Activated naive CD4-positive, alpha-beta T cell treated with anti-CD3 and anti-CD28 coated beads, Interleukin-2, amount 50 U/mL, for 72 hours (primary cell): ENCODE data around the gene NHSL2. TPM values are rescaled to one million over a fixed set of nuclear protein-coding genes. Genes with fewer than 3 reads are reported as not detected.
A peak's percentile ranks its signal among the peaks of the same experiment; 100 is the strongest.

Experiments used
- ATAC-seq, 2 donors: fragments of 150-1000 bp; cut with Tn5 transposase; 2 replicates each; pipeline ENCODE4 v1.10.0; 2021; ENCODE audit warnings: mild to moderate bottlenecking in 2 of 2, moderate library complexity in 2 of 2
- DNase-seq, 2 donors: peaks; one replicate each; pipeline ENCODE4 v3.0.0; 2021 to 2022; ENCODE audit warnings: low spot score in 2 of 2
- H3K27ac Mint-ChIP-seq, 2 donors: one replicate each; pipeline ENCODE4 v1.8.0; 2022; ENCODE audit warnings: mild to moderate bottlenecking in 2 of 2, mixed read lengths in 2 of 2
- H3K36me3 Mint-ChIP-seq, 2 donors: one replicate each; pipeline ENCODE4 v1.8.0; 2022; ENCODE audit warnings: mixed read lengths in 2 of 2
- H3K9me3 Mint-ChIP-seq, 2 donors: one replicate each; pipeline ENCODE4 v1.8.0; 2022; ENCODE audit warnings: mixed read lengths in 2 of 2
- total RNA-seq, 2 donors: library from RNA; stranded (reverse); gene quantifications; one replicate each; pipeline ENCODE4 v1.2.3, GENCODE V29; 2022

The NHSL2 gene
- total RNA-seq, 2 donors from 2014 or later, result 0.05 to 0.19 TPM

- Mint-ChIP-seq H3K9me3 (no peaks in the 10 kb centered on the region), H3K36me3 (no peaks in the 10 kb centered on the region), H3K27ac (no peak overlapping the region)
- DNase-seq (no peak), ATAC-seq (no peak)
These were observed 109.6 kb downstream of the NHSL2 start for GRCh38 chrX:72020204-72020603.

- ATAC-seq, result peak in 1 of 2 donors; percentile 40
- Mint-ChIP-seq H3K27ac (peak overlapping the region in 1 of 2 donors; percentile 21), H3K9me3 (no peaks in the 10 kb centered on the region), H3K36me3 (no peaks in the 10 kb centered on the region)
- no peak for DNase-seq
These were observed 110.1 kb downstream of the NHSL2 start for GRCh38 chrX:72020788-72021187.

- no peaks in the 10 kb centered on the region for H3K36me3 Mint-ChIP-seq
- no peak for ATAC-seq
- DNase-seq, result no peak
- H3K27ac Mint-ChIP-seq, result no peak overlapping the region
- no peaks in the 10 kb centered on the region for H3K9me3 Mint-ChIP-seq
These were observed 111.3 kb downstream of the NHSL2 start for GRCh38 chrX:72021975-72022374.

- H3K27ac Mint-ChIP-seq, result no peak overlapping the region
- H3K9me3 Mint-ChIP-seq, result no peaks in the 10 kb centered on the region
- no peaks in the 10 kb centered on the region for H3K36me3 Mint-ChIP-seq
- DNase-seq (no peak), ATAC-seq (no peak)
These were observed 112.4 kb downstream of the NHSL2 start for GRCh38 chrX:72023071-72023470.

- H3K27ac Mint-ChIP-seq, result no peak overlapping the region
- H3K36me3 Mint-ChIP-seq, result no peaks in the 10 kb centered on the region
- no peaks in the 10 kb centered on the region for H3K9me3 Mint-ChIP-seq
- no peak for ATAC-seq
- no peak for DNase-seq
These were observed 114.7 kb downstream of the NHSL2 start for GRCh38 chrX:72025236-72025770.

- ATAC-seq (peak in 1 of 2 donors; percentile 59), DNase-seq (no peak)
- Mint-ChIP-seq H3K36me3 (no peaks in the 10 kb centered on the region), H3K9me3 (no peaks in the 10 kb centered on the region), H3K27ac (no peak overlapping the region)
These were observed 115.8 kb downstream of the NHSL2 start for GRCh38 chrX:72026341-72027023.

- DNase-seq (no peak), ATAC-seq (no peak)
- no peaks in the 10 kb centered on the region for H3K9me3 Mint-ChIP-seq
- no peaks in the 10 kb centered on the region for H3K36me3 Mint-ChIP-seq
- peak overlapping the region in 1 of 2 donors; percentile 36 for H3K27ac Mint-ChIP-seq
These were observed 116.6 kb downstream of the NHSL2 start for GRCh38 chrX:72027024-72027913.

GRCh38 chrX:72027914-72028307 is 117.3 kb downstream of the NHSL2 start:
- no peaks in the 10 kb centered on the region for H3K9me3 Mint-ChIP-seq
- no peaks in the 10 kb centered on the region for H3K36me3 Mint-ChIP-seq
- H3K27ac Mint-ChIP-seq, result no peak overlapping the region
- DNase-seq (no peak), ATAC-seq (no peak)

GRCh38 chrX:72028701-72029470 is 118.2 kb downstream of the NHSL2 start:
- H3K9me3 Mint-ChIP-seq, result no peaks in the 10 kb centered on the region
- ATAC-seq (no peak), DNase-seq (no peak)
- no peaks in the 10 kb centered on the region for H3K36me3 Mint-ChIP-seq
- no peak overlapping the region for H3K27ac Mint-ChIP-seq

- DNase-seq (no peak), ATAC-seq (no peak)
- H3K27ac Mint-ChIP-seq, result no peak overlapping the region
- no peaks in the 10 kb centered on the region for H3K9me3 Mint-ChIP-seq
- no peaks in the 10 kb centered on the region for H3K36me3 Mint-ChIP-seq
These were observed 119.1 kb downstream of the NHSL2 start for GRCh38 chrX:72029483-72030411.

GRCh38 chrX:72030431-72030830 is 119.8 kb downstream of the NHSL2 start:
- Mint-ChIP-seq H3K9me3 (no peaks in the 10 kb centered on the region), H3K27ac (no peak overlapping the region), H3K36me3 (no peaks in the 10 kb centered on the region)
- ATAC-seq (no peak), DNase-seq (no peak)

GRCh38 chrX:72031118-72031517 is 120.5 kb downstream of the NHSL2 start:
- no peak for ATAC-seq
- no peaks in the 10 kb centered on the region for H3K9me3 Mint-ChIP-seq
- DNase-seq, result no peak
- no peak overlapping the region for H3K27ac Mint-ChIP-seq
- no peaks in the 10 kb centered on the region for H3K36me3 Mint-ChIP-seq

- H3K9me3 Mint-ChIP-seq, result peaks cover 0 to 3% of the 10 kb centered on the region in 2 donors
- DNase-seq, result no peak
- no peaks in the 10 kb centered on the region for H3K36me3 Mint-ChIP-seq
- no peak for ATAC-seq
- no peak overlapping the region for H3K27ac Mint-ChIP-seq
These were observed 121.0 kb downstream of the NHSL2 start for GRCh38 chrX:72031634-72032033.

GRCh38 chrX:72037601-72038000 is 127.0 kb downstream of the NHSL2 start:
- no peaks in the 10 kb centered on the region for H3K36me3 Mint-ChIP-seq
- ATAC-seq (no peak), DNase-seq (no peak)
- H3K27ac Mint-ChIP-seq, result no peak overlapping the region
- H3K9me3 Mint-ChIP-seq, result peaks cover 0 to 5% of the 10 kb centered on the region in 2 donors

GRCh38 chrX:72038016-72038415 is 127.4 kb downstream of the NHSL2 start:
- DNase-seq (no peak), ATAC-seq (no peak)
- no peaks in the 10 kb centered on the region for H3K36me3 Mint-ChIP-seq
- no peak overlapping the region for H3K27ac Mint-ChIP-seq
- H3K9me3 Mint-ChIP-seq, result peaks cover 0 to 5% of the 10 kb centered on the region in 2 donors

GRCh38 chrX:72038868-72039267 is 128.2 kb downstream of the NHSL2 start:
- H3K27ac Mint-ChIP-seq, result no peak overlapping the region
- DNase-seq, result no peak

More at GRCh38 chrX:72038868-72039267, 128.2 kb downstream of the NHSL2 start:
- Mint-ChIP-seq H3K36me3 (no peaks in the 10 kb centered on the region), H3K9me3 (peaks cover 0 to 5% of the 10 kb centered on the region in 2 donors)
- no peak for ATAC-seq
